Prostate gland (tissue), 2 donors: Measurements from ENCODE around the gene DBH.

Source experiments
- POLR2A ChIP-seq: fragments of 450-650 bp; IDR thresholded peaks from one replicate; pipeline ENCODE4 v1.6.1; 2016; ENCODE audit warnings: antibody characterized with exemption, mild to moderate bottlenecking
- POLR2AphosphoS5 ChIP-seq: sonication (generic); formaldehyde crosslinking; IDR thresholded peaks from one replicate; pipeline ENCODE4 v1.6.1; 2017; ENCODE audit warnings: antibody characterized with exemption
- TF ChIP-seq, protein P1 (sequence below), 4 experiments: fragments of 200-600 bp in 2 of 4; fragments of 450-650 bp in 2 of 4; sonication (generic) in 2 of 4; IDR thresholded peaks; 1 replicate in 3 of 4; 2 replicates in 1 of 4; pipeline ENCODE4 v1.5.1; 2016 to 2019; ENCODE audit warnings: antibody characterized with exemption in 4 of 4, mild to moderate bottlenecking in 2 of 4, moderate library complexity in 2 of 4

DNA sequence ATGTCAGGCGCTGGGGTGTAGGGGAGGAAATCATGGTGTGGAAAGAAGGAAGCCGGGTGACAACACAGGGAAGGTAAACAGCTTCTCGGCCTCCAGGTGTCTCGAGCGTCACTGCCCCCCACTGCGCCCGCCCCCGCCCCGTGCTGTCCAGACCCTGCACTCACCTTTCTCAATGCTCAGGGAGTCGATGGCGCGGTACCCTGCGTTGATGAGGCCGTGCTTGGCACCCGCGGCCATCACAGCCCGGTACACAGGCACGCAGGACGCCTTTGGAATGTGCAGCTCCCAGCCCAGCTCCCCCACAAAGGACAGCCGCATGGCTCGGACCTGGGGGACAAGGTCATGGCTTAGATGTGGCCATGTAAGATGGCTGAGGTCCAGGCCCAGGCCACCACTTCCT lies 35.2 kb downstream of the DBH start:
- TF ChIP-seq, protein P1, sequence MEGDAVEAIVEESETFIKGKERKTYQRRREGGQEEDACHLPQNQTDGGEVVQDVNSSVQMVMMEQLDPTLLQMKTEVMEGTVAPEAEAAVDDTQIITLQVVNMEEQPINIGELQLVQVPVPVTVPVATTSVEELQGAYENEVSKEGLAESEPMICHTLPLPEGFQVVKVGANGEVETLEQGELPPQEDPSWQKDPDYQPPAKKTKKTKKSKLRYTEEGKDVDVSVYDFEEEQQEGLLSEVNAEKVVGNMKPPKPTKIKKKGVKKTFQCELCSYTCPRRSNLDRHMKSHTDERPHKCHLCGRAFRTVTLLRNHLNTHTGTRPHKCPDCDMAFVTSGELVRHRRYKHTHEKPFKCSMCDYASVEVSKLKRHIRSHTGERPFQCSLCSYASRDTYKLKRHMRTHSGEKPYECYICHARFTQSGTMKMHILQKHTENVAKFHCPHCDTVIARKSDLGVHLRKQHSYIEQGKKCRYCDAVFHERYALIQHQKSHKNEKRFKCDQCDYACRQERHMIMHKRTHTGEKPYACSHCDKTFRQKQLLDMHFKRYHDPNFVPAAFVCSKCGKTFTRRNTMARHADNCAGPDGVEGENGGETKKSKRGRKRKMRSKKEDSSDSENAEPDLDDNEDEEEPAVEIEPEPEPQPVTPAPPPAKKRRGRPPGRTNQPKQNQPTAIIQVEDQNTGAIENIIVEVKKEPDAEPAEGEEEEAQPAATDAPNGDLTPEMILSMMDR (IDR thresholded peaks at IDR 0.05) = no peak
- TF ChIP-seq POLR2AphosphoS5 (no peak), POLR2A (no peak)
